Smooth muscle cell (in vitro differentiated cells): Measurements from ENCODE around the gene ADAM8. TPM values are rescaled to one million over a fixed set of nuclear protein-coding genes. Genes with fewer than 3 reads are reported as not detected.

Experiments used
- DNase-seq: peaks from one replicate; lab custom pipeline; 2025; ENCODE audit not compliant: unreplicated experiment; lab: John Stamatoyannopoulos, UW
- H2AFZ ChIP-seq: fragments of 200-600 bp; sonication (generic); 2 replicates; pipeline ENCODE4 v1.6.0; 2016; ENCODE audit warnings: antibody characterized with exemption, low read depth, mild to moderate bottlenecking
- H3F3A ChIP-seq: fragments of 200-600 bp; sonication (generic); 2 replicates; pipeline ENCODE4 v1.6.0; 2017; ENCODE audit warnings: antibody characterized with exemption, low read depth
- H3K27ac ChIP-seq: fragments of 200-600 bp; sonication (generic); 2 replicates; pipeline ENCODE4 v1.5.1; 2016; ENCODE audit warnings: low read depth, mild to moderate bottlenecking
- H3K27me3 ChIP-seq: fragments of 200-600 bp; sonication (generic); 2 replicates; pipeline ENCODE4 v1.6.1; 2016; ENCODE audit warnings: low read depth, mild to moderate bottlenecking
- H3K36me3 ChIP-seq: fragments of 200-600 bp; sonication (generic); 2 replicates; pipeline ENCODE4 v1.5.1; 2016; ENCODE audit warnings: low read depth
- H3K4me1 ChIP-seq: fragments of 200-600 bp; sonication (generic); 2 replicates; pipeline ENCODE4 v1.5.1; 2016; ENCODE audit warnings: low read depth
- H3K4me2 ChIP-seq: fragments of 200-600 bp; sonication (generic); 2 replicates; pipeline ENCODE4 v1.6.0; 2016; ENCODE audit warnings: mild to moderate bottlenecking
- H3K4me3 ChIP-seq: fragments of 200-600 bp; sonication (generic); 2 replicates; pipeline ENCODE4 v1.5.1; 2016; ENCODE audit warnings: mild to moderate bottlenecking
- H3K79me2 ChIP-seq: fragments of 200-600 bp; sonication (generic); 2 replicates; pipeline ENCODE4 v1.6.0; 2016; ENCODE audit warnings: low read depth, mild to moderate bottlenecking
- H3K9ac ChIP-seq: fragments of 200-600 bp; sonication (generic); 2 replicates; pipeline ENCODE4 v1.6.0; 2016; ENCODE audit warnings: low read depth
- H3K9me3 ChIP-seq: fragments of 200-600 bp; sonication (generic); replicated peaks from 2 replicates; pipeline ENCODE4 v1.5.1; 2016; ENCODE audit warnings: low read depth
- H4K20me1 ChIP-seq: fragments of 200-600 bp; sonication (generic); 2 replicates; pipeline ENCODE4 v1.6.0; 2016; ENCODE audit warnings: low read depth
- WGBS: methylation state at CpG from one replicate; pipeline ENCODE4 v1.1.7; 2016; ENCODE audit warnings: low lambda C conversion rate; 5-methylcytosine and 5-hydroxymethylcytosine counted together
- polyA plus RNA-seq: library from polyadenylated mRNA; unstranded; fragments of >200 nt; fragmentation: Nextera tagmentation; extraction: Ambion mirVana; gene quantifications from 2 replicates; pipeline ENCODE4 v1.2.1, GENCODE V29; 2016
- total RNA-seq: library from RNA; depleted of rRNA; stranded (reverse); fragments of >200 nt; gene quantifications from 2 replicates; pipeline ENCODE4 v1.2.3, GENCODE V29; 2014
- TF ChIP-seq, protein P1 (sequence below): fragments of 200-600 bp; sonication (generic); IDR thresholded peaks from 2 replicates; pipeline ENCODE4 v1.5.1; 2017; ENCODE audit warnings: borderline replicate concordance, mild to moderate bottlenecking, antibody characterized with exemption; ENCODE audit not compliant: insufficient read depth, poor library complexity, severe bottlenecking

The ADAM8 gene
- total and polyA plus RNA-seq, 2 experiments from 2014 or later, result 0.36 to 0.70 TPM

- no peak overlapping the region for H3K4me3 ChIP-seq
- TF ChIP-seq, protein P1, sequence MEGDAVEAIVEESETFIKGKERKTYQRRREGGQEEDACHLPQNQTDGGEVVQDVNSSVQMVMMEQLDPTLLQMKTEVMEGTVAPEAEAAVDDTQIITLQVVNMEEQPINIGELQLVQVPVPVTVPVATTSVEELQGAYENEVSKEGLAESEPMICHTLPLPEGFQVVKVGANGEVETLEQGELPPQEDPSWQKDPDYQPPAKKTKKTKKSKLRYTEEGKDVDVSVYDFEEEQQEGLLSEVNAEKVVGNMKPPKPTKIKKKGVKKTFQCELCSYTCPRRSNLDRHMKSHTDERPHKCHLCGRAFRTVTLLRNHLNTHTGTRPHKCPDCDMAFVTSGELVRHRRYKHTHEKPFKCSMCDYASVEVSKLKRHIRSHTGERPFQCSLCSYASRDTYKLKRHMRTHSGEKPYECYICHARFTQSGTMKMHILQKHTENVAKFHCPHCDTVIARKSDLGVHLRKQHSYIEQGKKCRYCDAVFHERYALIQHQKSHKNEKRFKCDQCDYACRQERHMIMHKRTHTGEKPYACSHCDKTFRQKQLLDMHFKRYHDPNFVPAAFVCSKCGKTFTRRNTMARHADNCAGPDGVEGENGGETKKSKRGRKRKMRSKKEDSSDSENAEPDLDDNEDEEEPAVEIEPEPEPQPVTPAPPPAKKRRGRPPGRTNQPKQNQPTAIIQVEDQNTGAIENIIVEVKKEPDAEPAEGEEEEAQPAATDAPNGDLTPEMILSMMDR, result no peak
- no peak overlapping the region for H3K4me2 ChIP-seq
- no peak overlapping the region for H3K9ac ChIP-seq
- no peak overlapping the region for H2AFZ ChIP-seq
- peaks cover 2% of the 10 kb centered on the region for H3K4me1 ChIP-seq
- no peaks in the 10 kb centered on the region for H3K9me3 ChIP-seq
- H3K79me2 ChIP-seq, result no peaks in the 10 kb centered on the region
- no peaks in the 10 kb centered on the region for H3K36me3 ChIP-seq
- no peak for DNase-seq
- no peak overlapping the region for H3K27ac ChIP-seq
- no peaks in the 10 kb centered on the region for H4K20me1 ChIP-seq
- no peaks in the 10 kb centered on the region for H3K27me3 ChIP-seq
- no peaks in the 10 kb centered on the region for H3F3A ChIP-seq
- 81% methylated on average over 25 of the region's 28 CpGs for WGBS
Observed at GRCh38 chr10:133251388-133252222, 25.1 kb downstream of the ADAM8 start.

DNA sequence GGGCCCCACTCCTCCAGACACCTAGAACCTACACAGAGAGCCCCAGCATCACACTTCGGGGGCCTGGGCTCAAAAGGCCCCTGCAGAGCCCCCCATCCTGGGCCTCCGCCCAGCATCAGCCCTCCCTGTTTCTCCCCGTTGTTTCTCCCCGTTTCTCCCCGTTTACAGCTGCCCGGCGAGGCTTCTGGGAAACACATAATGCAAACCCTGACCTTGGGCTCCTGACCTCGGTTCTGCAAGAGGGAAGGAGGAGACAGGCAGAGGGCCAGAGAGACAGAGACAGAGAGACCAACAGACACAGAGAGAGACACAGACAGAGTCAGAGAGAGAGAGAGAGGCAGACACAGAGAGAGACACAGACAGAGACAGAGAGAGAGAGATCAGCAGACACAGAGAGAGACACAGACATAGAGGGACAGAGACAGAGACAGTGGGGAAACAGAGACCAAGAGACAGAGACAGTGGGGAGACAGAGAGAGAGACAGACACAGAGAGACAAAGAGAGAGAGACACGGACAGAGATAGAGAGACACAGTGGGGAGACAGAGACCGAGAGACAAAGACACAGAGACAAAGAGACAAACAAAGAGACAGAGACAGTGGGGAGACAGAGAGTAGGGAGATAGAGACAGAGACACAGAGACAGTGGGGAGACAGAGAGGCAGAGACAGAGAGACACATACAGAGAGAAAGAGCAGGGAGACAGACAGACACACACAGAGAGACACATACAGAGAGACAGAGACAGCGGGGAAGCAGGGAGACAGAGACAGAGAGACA, 26.5 kb downstream of the ADAM8 start:
- Histone ChIP-seq H3K4me3 (no peak overlapping the region), H3K79me2 (no peaks in the 10 kb centered on the region), H3K27ac (no peak overlapping the region), H3K27me3 (no peaks in the 10 kb centered on the region), H3K9me3 (no peaks in the 10 kb centered on the region), H3K9ac (no peak overlapping the region), H2AFZ (no peak overlapping the region), H4K20me1 (no peaks in the 10 kb centered on the region), H3K36me3 (no peaks in the 10 kb centered on the region), H3K4me1 (peaks cover 2% of the 10 kb centered on the region), H3K4me2 (no peak overlapping the region), H3F3A (no peaks in the 10 kb centered on the region)
- TF ChIP-seq, protein P1, result no peak
- DNase-seq, result no peak
- WGBS, result 79% methylated on average over 11 of the region's 11 CpGs

GRCh38 chr10:133249094-133249780, 27.4 kb downstream of the ADAM8 start:
- TF ChIP-seq, protein P1, result no peak
- H3K4me1 ChIP-seq, result peaks cover 2% of the 10 kb centered on the region
- WGBS, result 87% methylated on average over 15 of the region's 21 CpGs

More at GRCh38 chr10:133249094-133249780, 27.4 kb downstream of the ADAM8 start:
- no peak for DNase-seq
- H4K20me1 ChIP-seq, result no peaks in the 10 kb centered on the region
- no peak overlapping the region for H3K27ac ChIP-seq
- H3K4me3 ChIP-seq, result no peak overlapping the region
- no peaks in the 10 kb centered on the region for H3K9me3 ChIP-seq
- no peak overlapping the region for H3K4me2 ChIP-seq
- no peak overlapping the region for H3K9ac ChIP-seq
- no peaks in the 10 kb centered on the region for H3K79me2 ChIP-seq
- H3K27me3 ChIP-seq, result no peaks in the 10 kb centered on the region
- H2AFZ ChIP-seq, result no peak overlapping the region
- H3K36me3 ChIP-seq, result no peaks in the 10 kb centered on the region
- H3F3A ChIP-seq, result no peaks in the 10 kb centered on the region
